Measurements from ENCODE around the gene GMEB2.
"Not testable (repeated sequence)": the region's sequence is repeated elsewhere in the genome, so short reads cannot be mapped to it uniquely, and the experiment has no call there.

GMEB2 gene

DNA sequence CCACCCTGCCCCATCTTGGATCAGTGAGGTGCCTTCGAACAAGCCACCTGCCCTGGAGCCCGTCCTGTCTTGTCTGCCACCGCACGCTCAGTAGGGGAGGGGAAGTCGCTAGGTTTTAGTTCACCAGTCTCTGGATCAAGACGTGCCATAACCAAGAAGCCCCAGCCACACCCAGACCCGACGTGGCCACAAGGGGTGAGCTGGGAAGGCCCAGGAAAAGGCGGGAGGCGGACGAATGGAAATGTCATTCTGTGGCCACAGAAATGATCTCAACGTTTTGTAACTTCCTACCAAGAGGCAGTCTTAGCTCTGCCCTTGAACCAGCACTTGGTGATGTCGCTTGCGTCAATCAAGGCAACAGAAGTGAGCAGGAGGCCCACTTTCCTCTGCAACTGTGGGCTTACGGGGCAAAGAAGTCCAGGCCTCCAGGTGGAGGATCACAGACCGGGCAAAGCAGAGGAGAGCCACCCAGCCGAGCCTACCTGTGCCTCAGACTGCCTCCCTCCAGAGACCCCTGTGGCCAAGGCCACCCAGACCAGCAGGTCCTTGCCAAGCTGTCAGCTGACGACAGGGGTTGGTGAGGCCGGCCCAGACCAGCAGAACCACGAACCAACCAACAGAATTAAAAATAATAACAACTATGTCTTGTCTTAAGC lies 14.5 kb downstream of the GMEB2 start:
- TF ChIP-seq JUND (IDR thresholded peaks at IDR 0.05; ENCODE audit: low read depth), result no peak
- in situ Hi-C loops (cut with HindIII; ENCODE audit: low pct_unique_long_range_greater_than_20kb, low sequenced_read_pairs), result no loop called here
- DNase-seq (ENCODE audit: low read depth in 1 of 2, low spot score in 1 of 2), result no peak

DNA sequence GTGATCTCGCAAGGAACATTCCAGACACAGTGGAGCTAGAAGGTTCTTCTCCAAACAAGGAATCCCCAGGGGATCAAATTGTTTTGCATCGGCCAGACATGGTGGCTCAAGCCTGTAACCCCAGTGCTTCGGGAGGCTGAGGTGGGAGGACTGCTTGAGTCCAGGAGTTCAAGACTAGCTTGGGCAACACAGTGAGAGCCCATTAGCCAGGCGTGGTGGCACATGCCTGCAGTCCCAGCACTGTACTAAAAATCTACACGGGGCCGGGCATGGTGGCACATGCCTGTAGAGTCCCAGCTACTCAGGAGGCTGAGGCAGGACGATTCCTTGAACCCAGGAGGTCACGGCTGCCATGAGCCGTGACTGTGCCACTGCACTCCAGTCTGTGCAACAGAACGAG lies 15.3 kb downstream of the GMEB2 start:
- DNase-seq (ENCODE audit: low read depth in 1 of 2, low spot score in 1 of 2), result no peak
- TF ChIP-seq JUND (IDR thresholded peaks at IDR 0.05; ENCODE audit: low read depth), result no peak
- in situ Hi-C loops (cut with HindIII; ENCODE audit: low pct_unique_long_range_greater_than_20kb, low sequenced_read_pairs), result no loop called here

DNA sequence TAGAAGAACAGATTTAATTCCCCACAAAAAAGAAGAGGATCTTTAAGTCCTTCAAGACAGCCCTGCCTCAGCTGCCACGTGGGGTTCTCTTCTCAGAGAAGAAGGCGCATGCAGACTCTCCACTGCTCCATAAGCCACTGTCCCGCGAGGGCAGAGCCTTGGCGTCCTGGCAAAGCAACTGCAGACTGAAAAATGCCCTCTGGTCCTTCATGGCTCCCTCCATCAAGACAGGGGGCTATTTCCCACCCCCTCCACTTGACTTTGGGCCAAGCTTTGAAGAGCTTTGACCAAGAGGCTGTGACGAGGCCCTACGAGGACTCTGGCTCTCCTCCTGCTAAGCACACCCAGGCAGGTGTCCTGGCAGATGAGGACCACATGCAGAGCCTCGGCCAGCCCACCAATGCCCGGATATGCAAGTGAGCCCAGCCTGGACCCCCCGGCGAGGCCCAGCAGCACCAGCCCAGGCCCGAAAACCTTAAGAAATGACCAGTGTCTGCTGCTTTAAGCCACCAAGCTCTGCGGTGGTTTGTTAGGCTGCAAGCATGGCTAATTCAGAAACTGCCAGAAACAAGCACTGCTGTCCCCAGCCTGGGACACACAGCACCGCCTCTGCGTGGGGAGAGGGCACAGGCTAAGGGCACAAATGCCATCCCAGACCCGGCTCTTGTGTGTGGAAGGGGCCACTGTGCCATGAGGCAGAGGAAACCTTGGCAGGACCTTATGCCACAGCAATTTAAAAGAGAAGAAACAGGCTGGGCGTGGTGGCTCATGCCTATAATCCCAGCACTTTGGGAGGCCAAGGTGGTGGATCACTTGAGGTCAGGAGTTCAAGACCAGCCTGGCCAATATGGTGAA lies 16.1 kb downstream of the GMEB2 start:
- in situ Hi-C loops (cut with HindIII; ENCODE audit: low pct_unique_long_range_greater_than_20kb, low sequenced_read_pairs), result no loop called here
- no peak for DNase-seq (ENCODE audit: low read depth in 1 of 2, low spot score in 1 of 2)
- TF ChIP-seq JUND (IDR thresholded peaks at IDR 0.05; ENCODE audit: low read depth), result no peak

DNA sequence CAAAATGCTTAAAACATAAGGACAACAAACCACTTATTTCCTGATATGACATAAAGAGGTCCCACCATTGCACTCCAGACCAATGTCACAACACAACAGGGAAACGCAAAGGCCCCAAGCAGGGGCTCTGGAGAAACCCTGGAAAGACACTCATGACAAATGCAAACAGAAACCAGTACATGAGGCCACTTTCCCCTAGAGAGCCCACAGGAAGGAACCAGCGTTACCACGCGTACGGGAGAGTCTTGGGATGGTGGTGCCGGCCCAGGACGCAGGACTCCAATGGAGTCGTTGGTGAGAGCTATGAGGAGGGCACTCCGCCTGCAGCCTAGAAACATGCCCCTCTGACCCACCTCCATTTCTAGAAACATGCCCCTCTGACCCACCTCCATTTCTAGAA lies 20.2 kb downstream of the GMEB2 start:
- DNase-seq (ENCODE audit: low read depth in 1 of 2, low spot score in 1 of 2), result no peak
- TF ChIP-seq JUND (IDR thresholded peaks at IDR 0.05; ENCODE audit: low read depth), result no peak
- in situ Hi-C loops (cut with HindIII; ENCODE audit: low pct_unique_long_range_greater_than_20kb, low sequenced_read_pairs), result no loop called here

DNA sequence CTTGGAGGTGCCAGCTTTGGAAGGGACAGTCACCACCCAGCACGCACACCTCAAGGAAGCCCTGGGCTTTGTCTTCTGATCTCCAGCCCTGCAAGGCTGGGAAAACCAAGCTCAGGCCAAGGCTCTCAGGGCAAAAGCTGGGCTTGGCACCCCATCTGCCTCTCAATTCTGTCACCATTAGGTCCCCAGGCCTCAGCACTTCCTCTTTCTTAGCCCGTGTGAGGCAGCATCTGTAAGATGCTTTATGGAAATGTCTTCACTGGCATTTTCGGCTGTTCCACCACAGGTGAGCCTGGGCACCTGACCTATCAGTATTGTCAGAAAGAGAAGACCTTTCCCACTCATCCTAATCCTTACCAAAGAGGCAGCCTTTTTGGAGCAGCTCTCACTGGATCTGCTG lies 24.6 kb downstream of the GMEB2 start:
- DNase-seq (ENCODE audit: low read depth in 1 of 2, low spot score in 1 of 2), result no peak
- in situ Hi-C loops (cut with HindIII; ENCODE audit: low pct_unique_long_range_greater_than_20kb, low sequenced_read_pairs), result no loop called here
- TF ChIP-seq JUND (IDR thresholded peaks at IDR 0.05; ENCODE audit: low read depth), result no peak

DNA sequence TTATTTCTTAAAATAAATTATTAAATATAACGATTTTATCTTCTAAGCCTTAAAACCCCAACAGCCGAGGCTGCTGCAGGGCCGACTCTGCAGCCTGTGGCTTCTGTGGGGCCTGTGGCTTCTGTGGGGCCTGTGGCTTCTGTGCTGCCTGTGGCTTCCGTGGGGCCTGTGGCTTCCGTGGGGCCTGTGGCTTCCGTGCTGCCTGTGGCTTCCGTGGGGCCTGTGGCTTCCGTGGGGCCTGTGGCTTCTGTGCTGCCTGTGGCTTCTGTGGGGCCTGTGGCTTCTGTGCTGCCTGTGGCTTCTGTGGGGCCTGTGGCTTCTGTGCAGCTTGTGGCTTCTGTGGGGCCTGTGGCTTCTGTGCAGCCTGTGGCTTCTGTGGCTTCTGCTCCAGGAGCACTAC lies 25.2 kb downstream of the GMEB2 start:
- in situ Hi-C loops (cut with HindIII; ENCODE audit: low pct_unique_long_range_greater_than_20kb, low sequenced_read_pairs); DNase-seq (ENCODE audit: low read depth in 1 of 2, low spot score in 1 of 2): not testable (repeated sequence)

DNA sequence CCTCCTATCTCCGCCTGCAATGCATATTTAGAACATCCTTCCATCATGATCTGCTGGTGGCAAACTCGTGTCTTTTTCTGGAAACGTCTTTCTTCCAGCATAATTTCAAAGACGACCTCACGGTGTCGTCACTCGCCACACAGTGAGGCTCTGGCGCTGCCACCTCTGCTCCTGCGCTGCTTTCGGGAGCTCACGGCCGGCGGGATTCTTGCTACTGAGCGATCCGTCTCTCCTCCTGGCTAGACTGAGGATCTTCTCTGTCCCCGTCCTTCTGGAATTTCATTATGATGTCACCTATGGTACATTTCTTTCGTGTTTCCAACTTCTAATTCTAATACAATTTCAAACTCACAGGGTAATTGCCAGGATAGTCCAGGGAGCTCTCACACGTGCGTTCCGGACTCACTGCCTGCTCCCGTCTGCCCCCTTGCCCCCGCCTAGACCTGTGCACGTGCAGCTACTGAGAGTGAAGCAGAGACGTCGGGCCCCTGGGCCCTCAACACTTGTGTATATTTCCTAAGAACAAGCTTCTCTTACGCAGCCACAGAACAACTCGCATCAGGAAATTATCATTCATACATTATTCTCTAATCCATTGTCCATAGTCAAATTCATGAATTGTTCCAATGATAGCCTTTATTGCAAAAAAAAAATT lies 27.4 kb downstream of the GMEB2 start:
- TF ChIP-seq JUND (IDR thresholded peaks at IDR 0.05; ENCODE audit: low read depth), result no peak
- DNase-seq (ENCODE audit: low read depth in 1 of 2, low spot score in 1 of 2), result no peak
- in situ Hi-C loops (cut with HindIII; ENCODE audit: low pct_unique_long_range_greater_than_20kb, low sequenced_read_pairs), result no loop called here

DNA sequence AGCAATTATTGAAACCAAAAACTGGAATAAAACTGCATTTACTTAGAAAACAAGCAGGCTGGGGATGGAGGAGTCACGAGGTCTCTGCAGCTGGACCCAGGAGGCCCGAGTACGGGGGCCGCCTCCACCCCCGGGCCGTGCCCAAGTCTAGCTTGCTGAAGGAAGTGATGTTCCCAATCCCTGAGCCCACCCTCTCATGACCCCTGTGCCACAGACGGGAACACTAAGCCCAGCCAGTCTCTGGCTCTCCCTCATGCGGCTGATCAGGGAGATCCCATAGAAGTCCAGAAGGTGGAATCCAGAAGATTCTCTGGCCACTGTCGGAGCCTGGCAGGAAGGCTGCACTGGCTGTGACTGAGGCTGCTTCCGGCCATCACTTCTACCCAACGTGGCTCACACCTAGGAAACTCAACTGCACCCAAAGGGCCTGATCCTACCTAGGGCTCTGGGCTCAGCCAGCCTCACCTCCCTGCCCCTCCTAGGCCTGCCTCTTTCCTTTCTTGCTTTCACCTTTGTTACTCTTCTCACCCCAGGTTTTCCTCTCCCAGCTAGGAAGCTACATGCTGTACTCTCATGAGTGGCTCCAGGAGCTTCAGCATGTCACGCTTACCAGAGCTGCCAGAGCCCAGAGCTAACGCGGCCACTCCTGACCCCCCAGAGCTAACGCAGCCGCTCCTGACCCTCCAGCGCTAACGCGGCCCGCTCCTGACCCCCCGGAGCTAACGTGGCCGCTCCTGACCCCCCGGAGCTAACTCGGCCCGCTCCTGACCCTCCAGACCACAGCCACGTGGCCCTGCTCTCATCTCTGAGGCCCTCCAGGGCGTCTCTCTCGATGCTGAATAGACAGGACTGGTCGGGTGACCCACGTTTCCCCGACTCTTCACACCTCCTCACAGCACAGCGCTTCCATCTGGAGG lies 28.2 kb downstream of the GMEB2 start:
- no peak for DNase-seq (ENCODE audit: low read depth in 1 of 2, low spot score in 1 of 2)
- no peak for TF ChIP-seq JUND (IDR thresholded peaks at IDR 0.05; ENCODE audit: low read depth)
- in situ Hi-C loops (cut with HindIII; ENCODE audit: low pct_unique_long_range_greater_than_20kb, low sequenced_read_pairs), result no loop called here

DNA sequence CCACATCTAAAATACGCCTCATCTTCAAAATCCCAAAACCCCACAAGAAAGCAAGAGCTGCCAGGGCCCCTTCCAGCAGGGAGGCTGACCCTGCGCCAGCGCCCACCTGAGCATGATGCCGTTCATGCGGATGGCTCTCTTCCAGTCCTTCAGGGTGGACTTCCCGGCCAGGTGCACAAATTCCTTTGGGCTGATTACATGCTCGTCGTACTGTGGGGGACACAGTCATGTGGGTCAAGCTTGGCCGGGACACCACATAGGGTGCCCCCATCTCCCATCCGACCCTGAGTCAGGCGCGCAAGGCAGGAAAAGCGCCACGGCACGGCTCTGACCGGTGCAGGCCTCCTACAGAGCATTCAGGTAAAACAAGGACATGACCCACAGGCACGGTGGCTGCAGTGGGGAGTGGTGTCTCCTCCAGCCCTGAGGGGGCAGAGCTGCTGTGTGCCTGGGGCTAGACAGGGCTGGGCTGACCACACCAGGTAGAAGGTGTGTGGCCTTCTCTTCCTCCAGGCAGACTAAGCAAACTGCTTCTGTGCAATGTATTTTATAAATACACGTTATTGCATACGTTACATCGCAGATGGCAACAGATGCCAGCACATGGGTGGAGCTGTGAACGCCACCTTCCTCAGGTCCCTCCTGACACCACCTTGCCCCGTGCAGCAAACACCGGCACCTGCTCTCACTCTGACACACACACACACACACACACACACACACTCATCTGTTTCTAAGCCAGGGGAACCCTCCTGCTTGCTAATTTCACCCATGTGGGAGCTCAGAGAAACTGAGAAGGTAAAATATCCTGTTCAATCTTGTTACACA lies 29.0 kb downstream of the GMEB2 start:
- in situ Hi-C loops (cut with HindIII; ENCODE audit: low pct_unique_long_range_greater_than_20kb, low sequenced_read_pairs), result no loop called here
- DNase-seq (ENCODE audit: low read depth in 1 of 2, low spot score in 1 of 2), result no peak
- no peak for TF ChIP-seq JUND (IDR thresholded peaks at IDR 0.05; ENCODE audit: low read depth)

DNA sequence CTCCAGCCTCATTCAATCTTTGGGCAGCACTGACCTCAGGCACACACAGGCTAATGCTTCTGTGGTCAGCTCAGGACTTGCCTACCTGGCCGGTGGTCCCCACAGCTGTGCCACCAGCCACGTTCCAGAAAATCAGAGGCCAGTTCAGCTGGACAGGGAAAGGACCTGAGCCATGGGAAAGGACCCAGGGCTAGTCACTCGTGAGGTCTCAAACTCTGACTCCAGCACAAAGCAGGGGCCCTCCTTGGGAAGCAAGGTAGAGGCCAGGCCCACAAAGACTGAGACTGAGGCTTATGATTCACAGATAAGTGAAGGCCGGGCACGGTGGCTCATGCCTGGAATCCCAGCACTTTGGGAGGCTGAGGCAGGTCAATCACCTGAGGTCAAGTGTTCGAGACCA lies 30.5 kb downstream of the GMEB2 start:
- DNase-seq (ENCODE audit: low read depth in 1 of 2, low spot score in 1 of 2), result no peak
- no peak for TF ChIP-seq JUND (IDR thresholded peaks at IDR 0.05; ENCODE audit: low read depth)
- in situ Hi-C loops (cut with HindIII; ENCODE audit: low pct_unique_long_range_greater_than_20kb, low sequenced_read_pairs), result no loop called here

DNA sequence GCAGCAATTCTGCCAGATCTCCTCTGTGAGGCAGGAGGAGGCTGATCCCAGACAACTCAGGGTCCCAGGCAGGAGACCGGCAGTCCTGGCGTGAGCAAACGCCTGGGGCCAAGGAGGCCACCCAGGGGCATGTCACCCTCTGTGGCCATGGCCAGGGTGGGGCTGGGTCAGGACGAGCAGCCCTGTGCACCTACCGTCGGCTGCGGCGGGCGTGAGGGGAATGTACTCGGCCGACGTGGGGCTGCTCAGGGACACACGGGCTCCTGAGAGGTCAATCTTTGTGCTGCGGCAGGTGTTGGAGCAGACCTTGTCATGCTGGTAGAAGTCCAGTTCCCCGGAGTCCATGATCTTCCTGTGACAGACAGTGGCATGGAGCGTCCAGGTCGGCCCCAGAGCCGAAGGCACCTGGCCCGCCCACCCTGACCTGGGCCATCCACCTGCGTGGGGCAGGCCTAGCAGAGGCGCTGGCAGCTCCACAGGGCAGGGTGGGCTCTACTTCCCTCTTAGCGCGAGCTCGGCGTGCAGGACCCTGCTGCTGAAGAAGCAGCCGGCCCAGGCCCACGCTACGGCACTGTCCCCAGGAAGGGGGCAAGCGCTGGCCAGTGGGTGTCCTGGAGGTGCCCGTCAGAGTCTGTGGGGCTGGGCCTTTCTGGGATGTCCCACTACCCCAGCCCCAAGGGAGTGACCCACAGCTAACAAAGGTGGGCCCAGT lies 31.3 kb downstream of the GMEB2 start:
- in situ Hi-C loops (cut with HindIII; ENCODE audit: low pct_unique_long_range_greater_than_20kb, low sequenced_read_pairs), result no loop called here
- no peak for DNase-seq (ENCODE audit: low read depth in 1 of 2, low spot score in 1 of 2)
- no peak for TF ChIP-seq JUND (IDR thresholded peaks at IDR 0.05; ENCODE audit: low read depth)
